Measurements from ENCODE around the gene PCDHA7.
"Not testable (repeated sequence)": the region's sequence is repeated elsewhere in the genome, so short reads cannot be mapped to it uniquely, and the experiment has no call there.

- not testable (repeated sequence) for TF ChIP-seq CTCF (conservative IDR thresholded peaks at IDR 0.05); ZFX (IDR thresholded peaks at IDR 0.05)
These were observed 46.1 kb upstream of the PCDHA7 start for GRCh38 chr5:140787849-140788504.
